ENCODE measurements around the gene GOLGA6C.
"Not testable (repeated sequence)": the region's sequence is repeated elsewhere in the genome, so short reads cannot be mapped to it uniquely, and the experiment has no call there.

The GOLGA6C gene

GRCh38 chr15:75313116-75313845, 55.1 kb downstream of the GOLGA6C start:
- DNase-seq (ENCODE audit: low read depth): no peak
- TF ChIP-seq CTCF (IDR thresholded peaks at IDR 0.05; ENCODE audit: low read length, missing control alignments): no peak
- H3K4me3 ChIP-seq (replicated peaks; ENCODE audit: low read depth, low read length): no peak overlapping the region

GRCh38 chr15:75314552-75315290, 56.6 kb downstream of the GOLGA6C start:
- no peak for TF ChIP-seq CTCF (IDR thresholded peaks at IDR 0.05; ENCODE audit: low read length, missing control alignments)
- DNase-seq (ENCODE audit: low read depth): no peak
- H3K4me3 ChIP-seq (replicated peaks; ENCODE audit: low read depth, low read length): no peak overlapping the region

- DNase-seq (ENCODE audit: low read depth): peak; percentile 18
- not testable (repeated sequence) for H3K4me3 ChIP-seq (replicated peaks; ENCODE audit: low read depth, low read length)
Observed at GRCh38 chr15:75319231-75319897, 61.2 kb downstream of the GOLGA6C start.

Measured in fibroblast of pulmonary artery (primary cell).